Ramos (cell line): Measurements from ENCODE around the gene TDRD7.
"Not testable (repeated sequence)": the region's sequence is repeated elsewhere in the genome, so short reads cannot be mapped to it uniquely, and the experiment has no call there.

Experiments
- in situ Hi-C: fragments of 300-500 bp; cut with MboI; formaldehyde crosslinking; loops from one replicate; pipeline ENCODE4 v1.14.3; 2022; ENCODE audit warnings: low sequenced_read_pairs; ENCODE audit not compliant: unreplicated experiment

TDRD7 gene

DNA sequence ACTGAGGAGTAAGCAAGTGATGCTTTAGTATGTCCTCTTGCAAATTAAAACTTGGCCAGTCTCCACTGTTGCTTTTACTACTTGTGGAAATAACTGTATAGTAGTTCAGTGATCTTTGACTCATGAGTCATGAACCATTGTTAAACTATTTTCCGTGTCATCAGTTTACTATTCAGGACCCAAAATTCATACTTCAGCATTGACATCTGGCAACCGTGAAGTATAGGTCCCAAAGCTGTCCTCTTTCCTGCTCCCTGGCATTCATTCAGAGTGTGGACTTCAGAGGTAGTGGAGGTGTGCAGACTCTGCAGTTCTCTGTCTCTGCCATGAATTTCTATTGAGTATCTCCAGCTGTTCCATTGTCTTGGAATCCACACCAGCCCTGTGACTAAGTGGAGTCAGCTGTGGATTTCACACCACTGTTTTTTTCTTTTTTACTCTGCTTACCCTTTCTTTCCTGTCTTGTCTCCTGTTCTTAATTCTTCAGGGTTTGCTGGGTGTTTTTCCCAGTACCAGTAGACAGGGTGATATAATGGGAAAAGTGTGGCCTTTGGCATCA, 7.5 kb downstream of the TDRD7 start:
- in situ Hi-C loops, result loop anchor here (5.0 kb wide), 1 partner anchor 193 kb away; no protein-coding TSS in a partner anchor

GRCh38 chr9:97425336-97425972, 13.6 kb downstream of the TDRD7 start:
- in situ Hi-C loops, result no loop called here

DNA sequence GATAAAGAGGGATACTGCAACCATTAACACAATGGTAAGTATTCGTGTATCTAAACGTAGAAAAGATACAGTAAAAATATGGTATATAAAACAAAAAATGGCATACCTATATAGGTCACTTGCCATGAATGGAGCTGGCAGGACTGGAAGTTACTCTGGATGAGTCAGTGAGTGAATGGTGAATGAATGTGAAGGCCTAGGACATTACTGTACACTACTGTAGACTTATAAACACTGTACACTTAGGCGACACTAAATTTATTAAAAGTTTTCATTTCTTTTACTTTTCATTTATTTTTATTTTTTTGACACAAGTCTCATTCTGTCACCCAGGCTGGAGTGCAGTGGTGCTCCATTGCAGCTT, 14.1 kb downstream of the TDRD7 start:
- in situ Hi-C loops, result no loop called here

GRCh38 chr9:97427885-97428284, 16.0 kb downstream of the TDRD7 start:
- in situ Hi-C loops, result no loop called here

- in situ Hi-C loops, result no loop called here
Measured at GRCh38 chr9:97430316-97431043, 18.6 kb downstream of the TDRD7 start.

- in situ Hi-C loops, result no loop called here
Measured at GRCh38 chr9:97431044-97431441, 19.1 kb downstream of the TDRD7 start.

DNA sequence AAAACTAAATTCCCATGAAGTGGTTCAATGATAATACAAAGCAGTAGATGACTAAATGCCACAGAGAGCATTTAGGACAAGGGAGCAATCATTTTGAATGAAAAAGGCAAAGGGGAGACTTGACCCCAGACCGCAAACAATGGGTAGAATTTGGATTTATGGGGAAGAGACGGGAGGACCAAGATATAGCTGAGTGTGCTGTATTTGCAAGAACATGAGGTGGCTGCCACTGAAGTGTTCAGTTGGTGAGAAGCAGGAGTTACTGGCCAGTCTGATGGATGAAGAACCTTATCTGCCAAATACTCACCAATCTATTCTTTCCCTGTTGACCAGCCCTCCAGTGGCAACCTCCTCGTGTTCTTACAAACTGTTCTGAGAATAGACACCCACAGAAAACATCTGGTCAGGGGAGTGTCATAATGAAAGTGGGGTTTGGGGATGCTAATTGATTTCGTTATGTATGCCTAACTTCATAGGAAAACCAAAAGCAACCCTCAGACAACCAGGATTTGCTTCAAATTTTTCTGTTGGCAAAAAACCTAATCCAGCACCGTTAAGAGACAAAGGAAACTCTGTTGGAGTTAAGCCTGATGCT, 19.8 kb downstream of the TDRD7 start:
- in situ Hi-C loops, result no loop called here

DNA sequence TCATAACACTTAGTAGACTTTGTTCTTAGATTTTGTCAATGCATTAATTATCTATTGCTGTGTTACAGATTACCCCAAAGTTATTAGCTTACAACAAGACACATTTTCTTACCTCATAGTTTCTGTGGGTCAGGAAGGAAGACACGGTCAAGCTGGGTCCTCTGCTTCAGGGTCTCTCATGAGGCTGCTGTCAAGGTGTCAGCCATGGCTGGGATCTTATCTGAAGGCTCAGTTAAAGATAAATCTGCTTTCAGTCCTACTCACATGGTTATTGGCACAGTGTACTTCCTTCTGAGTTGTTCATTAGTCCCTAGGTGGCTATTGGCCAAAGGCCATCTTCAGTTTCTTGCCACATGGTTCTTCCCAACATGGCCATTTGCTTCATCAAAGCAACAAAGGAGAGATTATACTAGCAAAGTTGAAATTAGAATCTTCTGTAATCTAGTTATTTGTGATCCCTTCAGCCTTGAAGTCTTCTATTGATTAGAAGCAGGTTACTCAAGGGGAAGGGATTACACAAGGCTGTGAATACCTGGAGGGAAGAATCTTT, 25.2 kb downstream of the TDRD7 start:
- in situ Hi-C loops, result no loop called here

- in situ Hi-C loops, result no loop called here
Measured at GRCh38 chr9:97438257-97438656, 26.4 kb downstream of the TDRD7 start.

GRCh38 chr9:97438666-97439065, 26.8 kb downstream of the TDRD7 start:
- in situ Hi-C loops, result no loop called here

- in situ Hi-C loops, result no loop called here
Measured at GRCh38 chr9:97440160-97440559, 28.3 kb downstream of the TDRD7 start.

DNA sequence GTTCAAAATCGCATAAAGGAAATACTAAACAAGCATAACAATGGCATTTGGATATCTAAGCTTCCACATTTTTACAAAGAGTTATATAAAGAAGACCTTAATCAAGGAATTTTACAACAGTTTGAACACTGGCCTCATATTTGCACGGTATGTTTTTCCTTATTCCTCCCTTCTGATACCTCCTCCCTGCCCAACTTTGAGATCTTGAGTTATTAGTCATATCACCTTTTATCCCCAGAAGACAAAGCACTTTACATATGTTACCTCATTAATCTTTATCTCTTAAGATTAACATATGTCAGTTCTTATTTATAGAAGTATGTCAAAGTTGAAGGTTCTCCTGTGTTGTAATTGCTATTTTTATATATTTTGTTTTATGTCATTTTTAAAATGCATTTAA, 29.8 kb downstream of the TDRD7 start:
- in situ Hi-C loops, result no loop called here

DNA sequence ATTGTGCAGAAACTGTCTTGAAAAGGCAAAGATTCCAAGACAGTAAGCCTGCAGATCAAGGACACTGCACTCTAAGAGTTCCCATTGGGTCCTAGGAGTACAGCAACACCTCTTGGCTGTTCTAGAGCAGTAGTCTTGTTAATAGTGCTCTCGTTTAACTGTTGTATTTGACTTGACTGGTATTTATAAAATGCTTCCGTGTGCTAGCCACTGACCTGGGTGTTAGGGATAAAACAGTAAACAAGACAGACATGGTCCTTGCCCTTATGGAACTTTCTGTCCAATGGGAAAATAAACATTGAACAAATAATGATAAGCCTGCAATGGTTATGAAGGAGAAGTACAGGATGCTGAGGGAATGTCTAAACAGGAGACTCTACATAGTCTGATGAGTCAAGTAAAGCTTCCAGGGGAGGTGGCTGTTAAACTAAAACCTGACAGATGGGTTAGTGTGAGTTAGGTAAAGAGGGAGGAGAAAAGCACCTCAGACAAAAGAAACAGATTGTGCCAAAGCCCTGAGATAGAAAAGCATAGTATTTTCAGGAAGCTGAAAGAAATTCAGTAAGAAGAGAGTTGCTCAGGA, 33.3 kb downstream of the TDRD7 start:
- in situ Hi-C loops, result no loop called here

GRCh38 chr9:97447001-97447400, 35.1 kb downstream of the TDRD7 start:
- in situ Hi-C loops, result no loop called here

DNA sequence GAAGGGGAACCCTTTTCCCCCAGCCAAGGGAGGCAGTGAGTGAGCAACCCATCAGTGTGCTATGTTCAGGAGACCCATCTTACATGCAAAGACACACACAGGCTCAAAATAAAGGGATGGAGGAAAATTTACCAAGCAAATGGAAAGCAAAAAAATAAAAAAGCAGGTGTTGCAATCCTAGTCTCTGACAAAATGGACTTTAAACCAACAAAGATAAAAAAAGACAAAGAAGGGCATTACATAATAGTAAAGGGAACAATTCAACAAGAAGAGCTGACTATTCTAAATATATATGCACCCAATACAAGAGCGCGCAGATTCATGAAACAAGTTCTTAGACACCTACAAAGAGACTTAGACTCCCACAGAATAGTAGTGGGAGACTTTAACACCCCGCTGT, 41.7 kb downstream of the TDRD7 start:
- in situ Hi-C loops, result not testable (repeated sequence)

GRCh38 chr9:97456841-97457240, 44.9 kb downstream of the TDRD7 start:
- in situ Hi-C loops, result not testable (repeated sequence)

DNA sequence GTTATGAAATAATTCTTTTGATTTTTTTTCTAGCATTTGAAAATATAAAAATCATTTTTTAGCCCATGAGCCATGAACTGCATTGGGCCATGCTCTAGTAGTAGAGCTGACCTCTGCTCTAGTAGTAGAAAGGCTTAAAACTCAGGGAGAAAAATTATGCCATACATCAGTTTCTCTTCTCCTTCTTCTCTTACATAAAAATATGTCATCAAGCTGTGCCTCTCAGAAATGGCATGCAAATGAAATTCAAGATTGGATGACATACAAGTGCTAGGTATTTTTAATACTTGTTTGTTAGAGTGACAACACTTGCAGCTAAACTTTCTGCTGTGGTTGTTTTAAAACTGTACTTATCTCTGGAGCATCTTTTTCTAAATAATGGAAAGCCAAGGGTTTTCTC, 47.4 kb downstream of the TDRD7 start:
- in situ Hi-C loops, result no loop called here

DNA sequence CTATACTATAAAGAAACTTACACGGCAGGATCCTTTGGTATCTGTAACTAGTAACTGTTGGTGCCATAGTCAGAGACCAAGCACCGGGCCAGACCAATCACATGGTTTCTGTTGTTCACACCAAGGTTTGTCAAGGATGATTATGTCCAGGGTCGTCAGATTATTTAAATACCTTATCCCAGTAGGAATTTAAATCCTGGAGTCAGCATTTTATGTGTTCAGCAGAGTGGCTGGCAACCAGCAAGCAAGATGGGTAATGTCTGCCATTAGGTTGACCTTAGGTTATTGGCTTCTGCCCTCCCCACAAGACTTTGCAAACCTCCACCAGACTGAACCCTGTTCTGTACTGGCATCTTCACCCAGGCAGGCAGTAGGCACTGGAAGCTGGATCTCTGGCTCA, 50.3 kb downstream of the TDRD7 start:
- in situ Hi-C loops, result no loop called here

DNA sequence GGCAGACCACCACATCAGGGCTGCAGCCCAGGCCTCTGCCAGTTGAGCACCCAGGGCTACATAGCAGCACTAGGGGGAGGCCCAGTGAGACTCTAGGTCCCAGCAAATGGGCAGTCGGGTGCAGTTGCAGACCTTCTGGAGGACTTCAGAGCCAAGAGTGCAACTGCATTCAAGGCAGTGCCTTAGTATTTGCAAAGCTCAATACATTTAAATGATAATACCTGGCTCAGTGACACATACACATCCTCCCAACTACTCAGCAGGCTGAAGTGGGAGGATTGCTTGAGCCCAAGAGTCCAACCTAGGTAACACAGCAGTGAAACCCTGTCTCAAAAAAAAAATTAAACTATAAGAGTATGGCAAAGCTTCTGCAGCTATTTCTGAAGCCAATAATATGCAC, 51.0 kb downstream of the TDRD7 start:
- in situ Hi-C loops, result no loop called here

- in situ Hi-C loops, result no loop called here
Measured at GRCh38 chr9:97468658-97469448, 57.0 kb downstream of the TDRD7 start.
